AG09319 (cell line): Measurements from ENCODE around the gene ADGRE1.

Source experiments
- DNase-seq: peaks from one replicate; pipeline ENCODE4 v3.0.0-alpha.2; 2010; ENCODE audit warnings: low read depth; ENCODE audit errors: extremely low read depth
- TF ChIP-seq, protein P1 (sequence below): IDR thresholded peaks from 2 replicates; pipeline ENCODE4 v1.5.1; 2011; ENCODE audit warnings: low read depth, mild to moderate bottlenecking, inconsistent platforms, low read length, moderate library complexity

ADGRE1 gene

DNA sequence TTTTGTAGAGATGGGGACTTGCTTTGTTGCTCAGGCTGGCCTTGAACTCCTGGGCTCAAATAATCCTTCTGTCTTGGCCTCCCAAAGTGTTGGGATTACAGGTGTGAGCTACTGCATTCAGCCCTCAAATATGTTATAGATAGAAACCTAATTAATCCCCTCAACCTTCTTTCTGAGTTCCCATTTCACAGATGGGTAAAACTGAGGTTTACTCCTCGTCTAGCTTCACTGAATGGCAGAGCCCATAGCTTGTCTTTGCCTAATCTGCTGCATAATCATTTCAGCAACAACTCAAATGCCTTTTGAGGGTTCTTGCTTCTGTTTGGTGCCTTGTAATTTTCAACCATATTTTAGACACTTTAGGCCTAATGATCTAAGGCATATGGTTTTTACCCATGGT is 36.0 kb upstream of the ADGRE1 start:
- no peak for DNase-seq
- TF ChIP-seq, protein P1, sequence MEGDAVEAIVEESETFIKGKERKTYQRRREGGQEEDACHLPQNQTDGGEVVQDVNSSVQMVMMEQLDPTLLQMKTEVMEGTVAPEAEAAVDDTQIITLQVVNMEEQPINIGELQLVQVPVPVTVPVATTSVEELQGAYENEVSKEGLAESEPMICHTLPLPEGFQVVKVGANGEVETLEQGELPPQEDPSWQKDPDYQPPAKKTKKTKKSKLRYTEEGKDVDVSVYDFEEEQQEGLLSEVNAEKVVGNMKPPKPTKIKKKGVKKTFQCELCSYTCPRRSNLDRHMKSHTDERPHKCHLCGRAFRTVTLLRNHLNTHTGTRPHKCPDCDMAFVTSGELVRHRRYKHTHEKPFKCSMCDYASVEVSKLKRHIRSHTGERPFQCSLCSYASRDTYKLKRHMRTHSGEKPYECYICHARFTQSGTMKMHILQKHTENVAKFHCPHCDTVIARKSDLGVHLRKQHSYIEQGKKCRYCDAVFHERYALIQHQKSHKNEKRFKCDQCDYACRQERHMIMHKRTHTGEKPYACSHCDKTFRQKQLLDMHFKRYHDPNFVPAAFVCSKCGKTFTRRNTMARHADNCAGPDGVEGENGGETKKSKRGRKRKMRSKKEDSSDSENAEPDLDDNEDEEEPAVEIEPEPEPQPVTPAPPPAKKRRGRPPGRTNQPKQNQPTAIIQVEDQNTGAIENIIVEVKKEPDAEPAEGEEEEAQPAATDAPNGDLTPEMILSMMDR = no peak

DNA sequence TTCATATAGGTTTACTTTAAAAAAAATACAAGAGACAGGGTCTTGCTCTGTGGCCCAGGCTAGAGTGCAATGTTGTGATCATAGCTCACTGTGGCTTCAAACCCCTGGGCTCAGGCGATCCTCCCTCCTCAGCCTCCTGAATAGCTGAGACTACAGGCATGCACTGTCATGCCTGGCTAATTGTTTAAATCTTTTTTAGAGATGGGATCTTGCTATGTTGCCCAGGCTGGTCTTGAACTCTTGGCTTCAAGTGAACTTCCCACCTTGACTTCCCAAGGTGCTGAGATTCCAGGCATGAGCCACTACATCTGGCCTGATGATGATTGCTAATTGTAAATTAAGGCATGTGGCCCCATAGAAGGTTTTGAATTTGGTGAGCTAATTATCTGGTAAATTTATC is 35.4 kb upstream of the ADGRE1 start:
- DNase-seq = no peak

DNA sequence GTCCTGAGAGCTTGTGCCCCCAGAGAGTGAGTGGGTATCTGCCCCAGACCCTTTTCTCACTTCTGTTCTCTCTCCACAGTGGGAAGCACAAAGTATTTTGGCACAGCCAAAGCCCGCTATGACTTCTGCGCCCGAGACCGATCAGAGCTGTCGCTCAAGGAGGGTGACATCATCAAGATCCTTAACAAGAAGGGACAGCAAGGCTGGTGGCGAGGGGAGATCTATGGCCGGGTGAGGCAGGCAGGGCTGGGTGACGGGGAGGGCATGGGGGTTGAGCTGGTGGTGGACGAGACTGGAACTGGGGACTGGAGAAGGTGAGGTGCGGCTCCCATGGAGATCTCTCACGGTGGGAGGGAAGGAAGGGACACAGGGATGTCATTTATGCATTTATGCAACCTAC is 33.5 kb upstream of the ADGRE1 start:
- no peak for DNase-seq
- TF ChIP-seq, protein P1 = no peak

More for the DNA sequence above, 35.4 kb upstream of the ADGRE1 start:
- TF ChIP-seq, protein P1 = no peak

DNA sequence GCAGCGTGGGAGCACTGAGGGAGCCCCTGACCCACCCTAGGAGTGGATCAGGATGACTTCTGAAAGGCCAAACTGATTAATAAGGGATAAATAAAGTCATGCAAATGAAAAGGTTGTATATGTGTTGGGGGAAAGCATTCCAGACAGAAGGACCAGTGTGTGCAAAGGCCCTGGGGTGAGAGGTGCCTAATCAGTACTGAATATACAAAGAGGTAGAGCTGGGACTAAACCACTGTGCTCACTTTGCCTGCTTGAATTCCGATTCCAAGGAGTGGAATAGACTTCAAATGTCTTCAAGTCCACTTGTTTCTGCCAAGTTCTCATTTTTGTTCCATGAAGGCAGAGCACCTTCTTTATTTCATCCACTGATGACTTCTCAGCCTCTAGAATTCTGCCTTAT is 32.6 kb upstream of the ADGRE1 start:
- TF ChIP-seq, protein P1 = no peak
- DNase-seq = no peak

DNA sequence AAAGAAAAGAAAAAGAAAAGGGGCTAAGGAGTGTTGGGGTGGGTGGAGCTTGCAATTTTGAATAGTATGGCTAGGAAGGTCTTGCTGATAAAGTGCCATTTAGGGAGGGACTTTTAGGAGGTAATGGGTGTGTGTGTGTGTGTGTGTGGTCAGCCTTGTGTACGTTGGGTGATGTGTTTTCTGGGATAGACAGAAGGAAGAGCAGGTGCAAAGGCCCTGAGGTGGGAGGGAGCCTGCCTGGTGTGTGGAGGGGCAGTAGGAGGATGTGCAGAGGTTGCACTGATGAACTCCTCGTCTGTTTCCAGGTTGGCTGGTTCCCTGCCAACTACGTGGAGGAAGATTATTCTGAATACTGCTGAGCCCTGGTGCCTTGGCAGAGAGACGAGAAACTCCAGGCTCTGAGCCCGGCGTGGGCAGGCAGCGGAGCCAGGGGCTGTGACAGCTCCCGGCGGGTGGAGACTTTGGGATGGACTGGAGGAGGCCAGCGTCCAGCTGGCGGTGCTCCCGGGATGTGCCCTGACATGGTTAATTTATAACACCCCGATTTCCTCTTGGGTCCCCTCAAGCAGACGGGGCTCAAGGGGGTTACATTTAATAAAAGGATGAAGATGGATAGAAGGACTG is 30.5 kb upstream of the ADGRE1 start:
- no peak for DNase-seq
- TF ChIP-seq, protein P1 = no peak

DNA sequence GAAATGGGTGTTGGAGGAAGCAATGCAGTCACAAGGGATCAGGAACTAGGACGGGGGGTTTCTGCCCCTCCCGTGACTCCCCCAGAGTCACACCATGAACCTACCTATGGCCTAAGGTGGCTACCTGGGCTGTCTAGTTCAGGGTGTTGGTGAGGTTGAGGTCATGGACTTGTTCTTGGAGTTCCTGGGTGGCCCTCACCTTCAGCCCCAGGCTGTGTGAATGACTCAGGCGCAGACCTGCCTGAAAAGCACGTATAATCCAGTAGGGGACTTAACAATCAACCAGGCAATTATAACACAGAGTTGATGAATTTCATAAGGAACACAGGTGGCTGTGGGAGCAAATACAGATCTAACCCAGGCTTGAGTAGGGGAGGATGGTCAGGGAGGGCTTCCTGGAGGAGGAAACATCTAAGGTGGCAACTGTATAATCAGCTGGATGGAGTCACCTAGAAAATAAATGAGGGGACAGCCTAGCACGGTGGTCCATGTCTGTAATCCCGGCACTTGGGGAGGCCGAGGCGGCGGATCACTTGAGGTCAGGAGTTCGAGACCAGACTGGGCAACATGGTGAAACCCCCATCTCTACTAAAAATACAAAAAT is 25.6 kb upstream of the ADGRE1 start:
- no peak for DNase-seq
- TF ChIP-seq, protein P1 = no peak

DNA sequence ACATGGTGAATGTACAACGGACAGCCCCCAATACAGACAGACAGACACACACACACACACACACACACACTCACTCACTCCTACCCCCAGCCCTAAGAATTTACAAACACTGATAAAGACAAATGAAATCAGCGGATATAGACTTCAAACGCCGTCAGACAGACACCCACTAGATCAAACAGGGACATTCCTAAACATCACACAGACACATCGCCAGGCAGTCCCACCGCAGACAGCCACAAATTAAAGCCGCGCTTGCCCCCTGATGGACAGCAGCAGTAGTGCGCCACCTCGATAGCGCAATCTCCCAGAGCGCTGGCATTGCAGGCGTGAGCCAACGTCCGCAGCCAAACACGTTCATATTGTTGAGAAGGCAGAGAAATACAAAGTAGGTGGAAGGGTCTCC is 24.7 kb upstream of the ADGRE1 start:
- DNase-seq = peak; percentile 34
- TF ChIP-seq, protein P1 = peak; percentile 93
